Muscle layer of colon (tissue), 2 donors: ENCODE results near the gene DNMT3A.

Experiments
- H3K27ac ChIP-seq: one replicate; pipeline ENCODE4 v1.7.0; 2013; ENCODE audit warnings: low read depth, mild to moderate bottlenecking, low read length, moderate library complexity
- H3K27me3 ChIP-seq, 2 donors: one replicate each; pipeline ENCODE4 v1.7.0; 2013; ENCODE audit warnings: low read length in 2 of 2, mild to moderate bottlenecking in 2 of 2; ENCODE audit not compliant: insufficient read depth in 2 of 2, control insufficient read depth in 1 of 2
- H3K36me3 ChIP-seq: one replicate; pipeline ENCODE4 v1.7.0; 2013; ENCODE audit warnings: mild to moderate bottlenecking, low read length; ENCODE audit not compliant: insufficient read depth
- H3K4me1 ChIP-seq: one replicate; pipeline ENCODE4 v1.7.0; 2013; ENCODE audit warnings: mild to moderate bottlenecking, low read length; ENCODE audit not compliant: insufficient read depth
- H3K4me3 ChIP-seq, 2 donors: one replicate each; pipeline ENCODE4 v1.7.0; 2013; ENCODE audit warnings: low read length in 2 of 2, low read depth in 1 of 2, mild to moderate bottlenecking in 1 of 2, moderate library complexity in 1 of 2
- H3K9ac ChIP-seq: one replicate; pipeline ENCODE4 v1.7.0; 2013; ENCODE audit warnings: low read length
- H3K9me3 ChIP-seq: one replicate; pipeline ENCODE4 v1.7.0; 2013; ENCODE audit warnings: mild to moderate bottlenecking, low read length
- donor health status: abdominal sarcoma.
- donor health status: Adenocarcinoma of cecum.

The DNMT3A gene

DNA sequence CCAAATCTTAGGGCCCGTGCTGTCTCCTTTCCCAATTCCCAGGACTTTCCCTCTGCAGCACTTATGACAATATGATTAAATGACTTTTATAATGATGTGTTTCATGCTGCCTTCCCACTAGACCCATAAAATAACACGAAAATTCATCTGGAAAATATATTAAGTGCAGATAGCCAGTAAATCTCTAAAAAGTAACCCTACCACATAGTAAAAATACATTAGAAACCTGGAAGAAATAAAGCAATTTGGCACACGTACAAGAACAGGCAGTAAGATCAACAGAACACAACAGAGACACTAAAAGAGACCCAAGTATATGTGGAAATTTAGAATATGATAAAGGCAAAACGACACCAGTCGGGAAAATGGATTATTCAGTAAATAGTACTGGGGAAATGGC, 143.1 kb downstream of the DNMT3A start:
- Histone ChIP-seq H3K27me3 (no peaks in the 10 kb centered on the region), H3K4me1 (peaks cover 7% of the 10 kb centered on the region), H3K36me3 (no peaks in the 10 kb centered on the region), H3K4me3 (no peak overlapping the region), H3K9ac (no peak overlapping the region), H3K27ac (no peak overlapping the region), H3K9me3 (no peaks in the 10 kb centered on the region)

DNA sequence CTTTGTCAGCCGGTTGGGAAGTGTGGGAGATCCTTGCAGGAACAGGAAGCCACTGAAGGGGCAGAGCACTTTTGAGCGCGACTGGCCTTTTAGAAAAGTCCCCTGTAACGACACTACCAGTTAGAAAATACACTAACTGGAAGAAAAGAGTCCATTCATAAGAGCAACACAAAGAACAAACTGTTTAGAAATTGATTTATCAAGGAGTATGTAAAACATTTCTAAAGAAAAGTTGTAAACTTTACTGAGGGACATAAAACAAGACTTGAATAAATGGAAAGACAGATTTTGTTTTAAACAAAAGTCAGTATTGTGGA, 143.6 kb downstream of the DNMT3A start:
- Histone ChIP-seq H3K27ac (no peak overlapping the region), H3K9ac (no peak overlapping the region), H3K9me3 (no peaks in the 10 kb centered on the region), H3K4me3 (no peak overlapping the region), H3K36me3 (no peaks in the 10 kb centered on the region), H3K27me3 (no peaks in the 10 kb centered on the region), H3K4me1 (peaks cover 7% of the 10 kb centered on the region)

DNA sequence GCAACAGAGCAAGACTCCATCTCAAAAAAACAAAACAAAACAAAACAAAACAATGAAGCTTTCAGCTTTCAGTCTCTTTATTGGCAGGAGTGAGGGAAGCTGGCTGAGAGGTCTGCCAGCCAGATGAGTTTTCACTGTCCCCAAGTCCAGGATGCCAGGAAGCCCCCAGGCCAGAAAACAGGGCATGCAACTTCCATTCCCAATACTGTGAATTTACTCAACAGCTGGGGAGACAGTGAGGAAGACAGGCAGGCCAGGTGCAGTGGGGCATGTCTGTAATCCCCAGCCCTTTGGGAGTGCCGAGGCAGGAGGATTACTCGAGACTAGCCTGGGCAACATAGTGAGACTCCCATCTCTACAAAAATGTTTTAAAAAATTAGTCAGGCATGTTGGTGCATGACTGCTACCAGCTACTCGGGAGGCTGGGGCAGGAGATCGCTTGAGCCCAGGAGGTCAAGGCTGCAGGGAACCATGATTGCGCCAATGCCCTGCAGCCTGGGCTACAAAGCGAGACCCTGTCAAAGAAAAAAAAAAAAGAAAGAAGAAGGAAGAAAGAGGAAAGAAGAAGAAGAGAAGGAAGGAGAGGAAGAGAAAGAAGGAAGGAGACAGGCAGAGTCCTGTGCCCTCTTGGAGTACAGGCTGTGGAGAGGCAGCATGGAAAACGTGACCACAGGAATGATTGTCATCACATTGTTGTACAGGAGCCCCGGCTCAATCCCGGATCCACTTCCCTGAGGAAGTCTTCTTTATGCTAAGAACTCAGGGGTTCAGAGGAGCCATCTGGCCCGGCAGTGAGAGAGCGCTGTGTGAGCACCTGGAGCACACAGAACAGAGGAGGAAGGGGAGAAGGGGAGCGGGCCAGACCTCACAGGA, 144.2 kb downstream of the DNMT3A start:
- peaks cover 7% of the 10 kb centered on the region for H3K4me1 ChIP-seq

DNA sequence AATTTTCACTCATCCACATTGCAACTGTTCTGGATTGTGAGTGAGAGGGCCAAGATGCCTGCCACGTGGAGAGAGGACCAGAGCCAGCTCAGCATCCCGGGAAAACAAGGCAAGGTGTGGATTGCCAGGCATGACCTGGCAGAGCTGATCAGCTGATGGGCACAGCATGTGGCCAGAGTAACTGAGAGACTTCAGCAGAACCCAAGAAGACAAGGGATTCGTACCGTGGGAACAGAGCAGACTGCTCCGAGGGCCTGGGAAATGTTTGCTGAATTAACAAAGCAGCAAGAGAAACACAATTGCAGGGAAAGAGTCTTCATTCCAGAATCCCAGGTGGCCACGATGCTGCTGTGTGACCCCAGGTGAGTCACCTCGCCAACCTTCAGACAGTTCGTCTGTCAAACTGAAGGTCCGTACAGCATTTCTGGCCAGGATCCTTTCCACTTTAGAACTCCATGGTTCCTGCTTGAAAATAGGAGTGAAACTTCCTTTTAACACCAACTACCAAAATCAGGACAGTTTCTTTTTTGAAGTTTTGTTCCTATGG, 147.1 kb downstream of the DNMT3A start:
- H3K9me3 ChIP-seq, result no peaks in the 10 kb centered on the region
- no peaks in the 10 kb centered on the region for H3K27me3 ChIP-seq
- no peak overlapping the region for H3K4me3 ChIP-seq
- no peak overlapping the region for H3K27ac ChIP-seq
- H3K9ac ChIP-seq, result no peak overlapping the region
- peaks cover 7% of the 10 kb centered on the region for H3K4me1 ChIP-seq
- no peaks in the 10 kb centered on the region for H3K36me3 ChIP-seq

More for the DNA sequence above, 144.2 kb downstream of the DNMT3A start:
- no peak overlapping the region for H3K27ac ChIP-seq
- H3K36me3 ChIP-seq, result no peaks in the 10 kb centered on the region
- H3K4me3 ChIP-seq, result no peak overlapping the region
- H3K9me3 ChIP-seq, result no peaks in the 10 kb centered on the region
- no peaks in the 10 kb centered on the region for H3K27me3 ChIP-seq
- no peak overlapping the region for H3K9ac ChIP-seq

DNA sequence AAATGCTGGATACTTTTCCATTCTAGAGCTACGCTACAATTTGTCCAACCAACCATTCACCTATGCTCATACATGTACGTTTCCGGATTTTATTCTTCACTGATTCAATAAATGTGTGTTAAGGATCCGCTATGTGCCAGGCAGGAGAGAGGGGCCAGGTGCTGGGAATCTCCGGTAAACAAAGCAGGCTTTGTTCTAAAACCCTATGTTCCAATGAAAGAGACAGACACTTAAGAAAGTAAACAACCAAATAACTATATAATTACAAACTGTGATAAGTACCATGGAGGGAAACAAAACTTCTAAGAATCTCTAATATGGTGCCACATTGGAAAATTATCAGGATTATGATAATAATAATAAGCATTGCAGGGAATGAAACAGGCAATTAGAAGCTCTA, 151.2 kb downstream of the DNMT3A start:
- Histone ChIP-seq H3K4me3 (no peak overlapping the region), H3K27me3 (no peaks in the 10 kb centered on the region), H3K27ac (no peak overlapping the region), H3K9ac (no peak overlapping the region), H3K4me1 (no peaks in the 10 kb centered on the region), H3K36me3 (no peaks in the 10 kb centered on the region), H3K9me3 (no peaks in the 10 kb centered on the region)

DNA sequence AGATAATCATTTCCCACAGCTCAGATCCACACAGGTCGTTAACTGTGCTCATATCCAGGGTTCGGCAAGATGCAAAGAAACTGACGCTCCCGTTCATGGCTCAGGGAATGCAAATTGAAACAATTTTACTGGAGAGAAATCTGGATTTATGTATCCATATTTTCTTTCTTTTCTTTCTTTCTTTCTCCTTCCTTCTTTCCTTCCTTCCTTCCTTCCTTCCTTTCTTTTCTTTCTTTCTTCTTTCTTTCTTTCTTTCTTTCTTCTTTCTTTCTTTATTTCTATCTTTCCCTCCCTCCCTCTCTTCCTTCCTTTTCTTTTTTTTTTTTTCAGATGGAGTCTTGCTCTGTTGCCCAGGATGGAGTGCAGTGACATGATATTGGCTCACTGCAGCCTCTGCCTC, 153.3 kb downstream of the DNMT3A start:
- Histone ChIP-seq H3K9ac (no peak overlapping the region), H3K4me1 (no peaks in the 10 kb centered on the region), H3K4me3 (no peak overlapping the region), H3K27ac (no peak overlapping the region), H3K9me3 (no peaks in the 10 kb centered on the region), H3K27me3 (no peaks in the 10 kb centered on the region), H3K36me3 (no peaks in the 10 kb centered on the region)

DNA sequence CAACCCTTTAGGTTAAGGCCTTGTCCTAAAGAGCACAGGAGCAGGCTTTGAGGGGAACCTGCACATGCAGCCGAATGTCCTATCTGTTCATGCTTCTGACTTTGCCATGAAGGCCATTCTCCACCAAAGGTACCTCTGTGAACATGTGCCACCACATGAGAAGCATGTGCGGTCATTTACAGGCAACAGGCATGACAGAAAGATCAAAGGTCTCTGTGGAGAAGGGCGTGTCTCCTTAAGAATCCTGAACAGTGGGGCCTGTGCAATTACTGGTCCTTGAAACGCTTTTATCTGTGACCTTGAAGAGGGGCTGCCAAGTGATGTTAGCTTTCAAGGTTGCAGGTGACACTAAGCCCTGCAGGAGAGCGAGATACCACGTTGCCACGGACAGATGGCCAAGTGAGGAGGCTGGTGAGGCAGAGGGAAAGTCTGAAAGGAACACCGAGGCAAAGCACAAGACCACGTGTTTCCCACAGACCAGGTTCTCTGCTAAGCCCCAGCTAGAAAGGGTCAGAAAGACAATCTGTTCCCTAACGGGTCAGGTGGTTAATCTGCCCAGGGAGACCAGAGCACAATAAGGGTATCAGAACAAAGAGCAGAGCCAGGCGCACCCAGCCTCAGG, 153.9 kb downstream of the DNMT3A start:
- Histone ChIP-seq H3K27ac (no peak overlapping the region), H3K27me3 (no peaks in the 10 kb centered on the region), H3K4me1 (no peaks in the 10 kb centered on the region)

DNA sequence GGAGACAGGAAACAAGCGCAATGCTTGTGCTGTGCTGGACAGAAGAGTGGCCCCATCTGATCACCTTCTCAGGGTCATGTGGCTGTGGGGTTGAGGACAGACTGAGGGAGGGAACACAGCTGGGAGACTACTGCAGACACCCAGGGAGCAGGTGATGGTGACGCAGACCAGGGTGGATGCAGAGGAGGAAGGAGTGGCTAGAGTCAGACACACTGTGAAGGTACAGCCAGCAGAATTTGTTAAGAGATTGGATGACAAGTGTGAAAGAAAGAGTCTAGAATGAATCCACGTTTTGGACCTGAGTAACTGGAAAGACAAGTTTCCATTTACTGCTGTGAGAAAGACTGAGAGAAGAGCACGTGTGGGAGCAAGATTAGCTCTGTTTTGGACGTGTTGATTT, 157.5 kb downstream of the DNMT3A start:
- no peaks in the 10 kb centered on the region for H3K27me3 ChIP-seq
- H3K36me3 ChIP-seq, result no peaks in the 10 kb centered on the region
- no peak overlapping the region for H3K9ac ChIP-seq
- no peaks in the 10 kb centered on the region for H3K4me1 ChIP-seq
- no peaks in the 10 kb centered on the region for H3K9me3 ChIP-seq
- no peak overlapping the region for H3K4me3 ChIP-seq
- H3K27ac ChIP-seq, result no peak overlapping the region

More for the DNA sequence above, 153.9 kb downstream of the DNMT3A start:
- Histone ChIP-seq H3K9me3 (no peaks in the 10 kb centered on the region), H3K4me3 (no peak overlapping the region), H3K36me3 (no peaks in the 10 kb centered on the region), H3K9ac (no peak overlapping the region)

DNA sequence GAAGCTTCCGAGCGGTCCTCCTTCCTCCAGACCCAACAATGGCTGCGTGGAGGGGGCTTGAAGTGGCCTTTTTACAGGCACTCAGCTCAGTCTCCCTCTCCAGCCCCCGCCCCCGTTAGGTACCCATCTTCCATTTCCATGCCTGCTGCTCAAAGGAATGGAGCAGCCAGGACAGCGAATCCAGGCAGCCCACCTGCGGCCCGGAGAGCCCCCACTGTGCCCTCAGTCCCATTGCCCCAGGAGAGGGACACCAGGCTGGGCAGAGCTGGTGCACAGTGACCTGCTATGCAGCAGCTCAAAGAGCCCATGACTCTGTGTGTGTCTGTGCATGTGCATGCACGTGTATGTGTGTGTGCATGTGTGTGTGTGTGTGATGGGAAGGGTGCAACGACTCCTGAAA, 162.7 kb downstream of the DNMT3A start:
- Histone ChIP-seq H3K27me3 (no peaks in the 10 kb centered on the region), H3K4me1 (no peaks in the 10 kb centered on the region), H3K9ac (no peak overlapping the region), H3K27ac (no peak overlapping the region), H3K36me3 (no peaks in the 10 kb centered on the region), H3K4me3 (no peak overlapping the region), H3K9me3 (no peaks in the 10 kb centered on the region)
